Neural progenitor cell (in vitro differentiated cells): ENCODE results near the gene CD86.

Source experiments
- EZH2 ChIP-seq: fragments of 200-600 bp; sonication (generic); IDR thresholded peaks from 2 replicates; pipeline ENCODE4 v1.6.1; 2017; ENCODE audit warnings: antibody characterized with exemption, mild to moderate bottlenecking, moderate library complexity
- TF ChIP-seq, protein P1 (sequence below): fragments of 200-600 bp; sonication (generic); IDR thresholded peaks from 2 replicates; pipeline ENCODE4 v1.5.1; 2017; ENCODE audit warnings: antibody characterized with exemption, mild to moderate bottlenecking

DNA sequence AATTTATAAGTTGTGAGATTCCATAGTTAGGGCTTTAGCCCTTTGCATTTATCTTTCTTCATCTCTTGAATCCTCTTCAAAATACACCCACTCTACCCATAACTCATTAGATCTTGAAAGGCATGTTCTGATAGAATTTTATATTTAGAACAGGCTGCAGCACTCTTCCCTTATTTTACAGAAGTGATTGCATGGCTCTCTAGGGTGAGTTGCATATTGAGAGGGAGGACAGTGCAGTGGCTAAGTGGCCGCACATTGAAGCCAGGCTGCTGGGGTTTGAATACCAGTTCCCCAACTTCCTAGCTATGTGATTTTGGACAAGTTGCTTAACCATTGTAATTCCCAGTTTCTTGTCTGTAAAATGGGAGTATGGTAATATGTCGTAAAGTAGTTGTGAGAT, 2.5 kb downstream of the CD86 start:
- TF ChIP-seq, protein P1, sequence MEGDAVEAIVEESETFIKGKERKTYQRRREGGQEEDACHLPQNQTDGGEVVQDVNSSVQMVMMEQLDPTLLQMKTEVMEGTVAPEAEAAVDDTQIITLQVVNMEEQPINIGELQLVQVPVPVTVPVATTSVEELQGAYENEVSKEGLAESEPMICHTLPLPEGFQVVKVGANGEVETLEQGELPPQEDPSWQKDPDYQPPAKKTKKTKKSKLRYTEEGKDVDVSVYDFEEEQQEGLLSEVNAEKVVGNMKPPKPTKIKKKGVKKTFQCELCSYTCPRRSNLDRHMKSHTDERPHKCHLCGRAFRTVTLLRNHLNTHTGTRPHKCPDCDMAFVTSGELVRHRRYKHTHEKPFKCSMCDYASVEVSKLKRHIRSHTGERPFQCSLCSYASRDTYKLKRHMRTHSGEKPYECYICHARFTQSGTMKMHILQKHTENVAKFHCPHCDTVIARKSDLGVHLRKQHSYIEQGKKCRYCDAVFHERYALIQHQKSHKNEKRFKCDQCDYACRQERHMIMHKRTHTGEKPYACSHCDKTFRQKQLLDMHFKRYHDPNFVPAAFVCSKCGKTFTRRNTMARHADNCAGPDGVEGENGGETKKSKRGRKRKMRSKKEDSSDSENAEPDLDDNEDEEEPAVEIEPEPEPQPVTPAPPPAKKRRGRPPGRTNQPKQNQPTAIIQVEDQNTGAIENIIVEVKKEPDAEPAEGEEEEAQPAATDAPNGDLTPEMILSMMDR, result no peak
- TF ChIP-seq EZH2, result no peak
